Kidney (tissue), 22 donors: Measurements from ENCODE around the gene NOS2. TPM values are rescaled to one million over a fixed set of nuclear protein-coding genes. Genes with fewer than 3 reads are reported as not detected.
"Not testable (repeated sequence)": the region's sequence is repeated elsewhere in the genome, so short reads cannot be mapped to it uniquely, and the experiment has no call there.

ENCODE experiments used
- DNase-seq, 5 donors: peaks; one replicate each; pipeline ENCODE4 v3.0.0-alpha.2; 2013 to 2020
- FAIRE-seq: peaks from 2 replicates; lab custom pipeline; 2012; peaks lifted over from hg19 to GRCh38; lab: Jason Lieb, UNC
- H3K27ac ChIP-seq, 2 donors: one replicate each; pipeline ENCODE4 v1.7.0; 2013; ENCODE audit warnings: low read depth in 2 of 2, low read length in 2 of 2, inconsistent platforms in 1 of 2
- H3K27me3 ChIP-seq: one replicate; pipeline ENCODE4 v1.7.1; 2013; ENCODE audit warnings: low read length, inconsistent platforms; ENCODE audit not compliant: control insufficient read depth, insufficient read depth
- H3K36me3 ChIP-seq, 3 donors: one replicate each; pipeline versions ENCODE4 v1.7.0 to v1.7.1; 2013; ENCODE audit warnings: low read length in 3 of 3, control low read depth in 1 of 3, inconsistent platforms in 1 of 3; ENCODE audit not compliant: insufficient read depth in 3 of 3, control insufficient read depth in 2 of 3
- H3K4me1 ChIP-seq, 3 donors: one replicate each; pipeline versions ENCODE4 v1.7.0 to v1.7.1; 2013; ENCODE audit warnings: low read length in 3 of 3, inconsistent platforms in 1 of 3, low read depth in 1 of 3; ENCODE audit not compliant: control insufficient read depth in 2 of 3, insufficient read depth in 2 of 3
- H3K4me3 ChIP-seq, 3 donors: one replicate each; pipeline versions ENCODE4 v1.7.0 to v1.8.1; 2013; ENCODE audit warnings: low read length in 3 of 3, control low read depth in 1 of 3, inconsistent platforms in 1 of 3
- H3K9ac ChIP-seq, 3 donors: one replicate each; pipeline versions ENCODE4 v1.7.0 to v1.7.1; 2013; ENCODE audit warnings: low read length in 3 of 3, control low read depth in 1 of 3, inconsistent platforms in 1 of 3
- H3K9me3 ChIP-seq, 3 donors: one replicate each; pipeline versions ENCODE4 v1.7.0 to v1.7.1; 2013; ENCODE audit warnings: low read length in 3 of 3, control low read depth in 1 of 3, inconsistent platforms in 1 of 3; ENCODE audit not compliant: control insufficient read depth in 2 of 3, insufficient read depth in 1 of 3
- intact Hi-C: fragments of 100-400 bp; cut with DNase I; formaldehyde crosslinking; loops from one replicate; pipeline ENCODE4 v1.11.1; 2022
- long read RNA-seq, 10 donors: library from polyadenylated mRNA in 1 of 10; unstranded in 1 of 10; transcript quantifications; one replicate each; pipeline ENCODE4 v2.0.0 and lab custom pipeline, GENCODE V29; 2021 to 2026
- polyA plus RNA-seq: library from polyadenylated mRNA; stranded (reverse); fragments of 350-450 nt; fragmentation: Illumina TruSeq; extraction: RNeasy Lipid Tissue Mini Kit (QIAGEN cat#74804); gene quantifications from one replicate; pipeline ENCODE4 v1.2.3, GENCODE V29; 2014; ENCODE audit warnings: low read depth, low replicate concordance; ENCODE audit not compliant: insufficient read depth
- total RNA-seq: library from RNA; stranded (reverse); fragmentation: NEBNext Ultra II Directional; extraction: Animal tissue kit (Norgen Biotek cat#: 25700); gene quantifications from one replicate; pipeline ENCODE4 v1.2.1, GENCODE V29; 2021
- TF ChIP-seq, protein P1 (sequence below): IDR thresholded peaks from 3 replicates; pipeline ENCODE4 v1.5.1; 2012; ENCODE audit warnings: mild to moderate bottlenecking, moderate library complexity, borderline replicate concordance; ENCODE audit not compliant: insufficient read depth; ENCODE audit errors: extremely low read depth
- donor health status: control.
- donor health status: control.
- donor health status: control.
- donor health status: control.
- donor health status: control.
- donor health status: DM: yes; HTN: yes; CAD: no.
- donor health status: Normal renal cell carcinoma (clear cell type).

Gene NOS2
- total RNA-seq (0.57 TPM), polyA plus RNA-seq (0.37 TPM)
- long read RNA-seq, donor 1: 0 reads
- long read RNA-seq, donor 2: 0 reads
- long read RNA-seq, donor 3: 0 reads
- long read RNA-seq, donor 4: 0 reads
- long read RNA-seq, donor 5: 0 reads
- long read RNA-seq, donor 6: 0 reads
- long read RNA-seq, donor 7: 0 reads
- long read RNA-seq, donor 8: 0 reads
- long read RNA-seq, donor 9: 0 reads
- long read RNA-seq, donor 10: 0 reads

DNA sequence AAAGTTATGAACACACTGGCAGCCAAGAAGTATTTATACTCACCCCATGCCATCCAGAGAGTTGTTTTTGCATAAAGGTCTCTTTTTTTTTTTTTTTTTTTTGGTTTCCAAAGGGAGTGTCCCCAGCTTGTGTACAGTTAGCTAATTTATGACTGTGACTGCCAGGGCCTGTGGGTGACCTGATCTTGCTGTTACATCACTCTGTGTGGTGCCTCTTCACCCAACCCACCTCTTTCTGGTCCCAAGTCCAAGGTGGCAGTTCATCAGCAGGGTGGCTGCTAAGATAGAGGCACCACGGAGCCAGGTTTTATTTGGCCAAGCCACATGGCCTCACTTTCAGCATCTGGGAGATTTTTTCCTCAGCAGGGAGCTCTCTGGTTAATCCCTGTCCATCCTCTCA lies at the start of gene NOS2:
NOS2 (minus strand) TSS at position 8 of the 400 bp plus-strand sequence. CDS start 1,720 bp downstream, outside the sequence.
- Histone ChIP-seq H3K36me3 (no peaks in the 10 kb centered on the region), H3K9me3 (no peaks in the 10 kb centered on the region), H3K27me3 (no peaks in the 10 kb centered on the region), H3K27ac (no peak within 1 kb of the TSS), H3K4me3 (no peak within 1 kb of the TSS), H3K9ac (no peak within 1 kb of the TSS), H3K4me1 (no peaks in the 10 kb centered on the region)
- no peak for FAIRE-seq
- intact Hi-C loops: loop anchor here (10.0 kb wide), 1 partner anchor 74 kb away; no protein-coding TSS in a partner anchor
- TF ChIP-seq, protein P1, sequence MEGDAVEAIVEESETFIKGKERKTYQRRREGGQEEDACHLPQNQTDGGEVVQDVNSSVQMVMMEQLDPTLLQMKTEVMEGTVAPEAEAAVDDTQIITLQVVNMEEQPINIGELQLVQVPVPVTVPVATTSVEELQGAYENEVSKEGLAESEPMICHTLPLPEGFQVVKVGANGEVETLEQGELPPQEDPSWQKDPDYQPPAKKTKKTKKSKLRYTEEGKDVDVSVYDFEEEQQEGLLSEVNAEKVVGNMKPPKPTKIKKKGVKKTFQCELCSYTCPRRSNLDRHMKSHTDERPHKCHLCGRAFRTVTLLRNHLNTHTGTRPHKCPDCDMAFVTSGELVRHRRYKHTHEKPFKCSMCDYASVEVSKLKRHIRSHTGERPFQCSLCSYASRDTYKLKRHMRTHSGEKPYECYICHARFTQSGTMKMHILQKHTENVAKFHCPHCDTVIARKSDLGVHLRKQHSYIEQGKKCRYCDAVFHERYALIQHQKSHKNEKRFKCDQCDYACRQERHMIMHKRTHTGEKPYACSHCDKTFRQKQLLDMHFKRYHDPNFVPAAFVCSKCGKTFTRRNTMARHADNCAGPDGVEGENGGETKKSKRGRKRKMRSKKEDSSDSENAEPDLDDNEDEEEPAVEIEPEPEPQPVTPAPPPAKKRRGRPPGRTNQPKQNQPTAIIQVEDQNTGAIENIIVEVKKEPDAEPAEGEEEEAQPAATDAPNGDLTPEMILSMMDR: no peak
- DNase-seq: no peak

DNA sequence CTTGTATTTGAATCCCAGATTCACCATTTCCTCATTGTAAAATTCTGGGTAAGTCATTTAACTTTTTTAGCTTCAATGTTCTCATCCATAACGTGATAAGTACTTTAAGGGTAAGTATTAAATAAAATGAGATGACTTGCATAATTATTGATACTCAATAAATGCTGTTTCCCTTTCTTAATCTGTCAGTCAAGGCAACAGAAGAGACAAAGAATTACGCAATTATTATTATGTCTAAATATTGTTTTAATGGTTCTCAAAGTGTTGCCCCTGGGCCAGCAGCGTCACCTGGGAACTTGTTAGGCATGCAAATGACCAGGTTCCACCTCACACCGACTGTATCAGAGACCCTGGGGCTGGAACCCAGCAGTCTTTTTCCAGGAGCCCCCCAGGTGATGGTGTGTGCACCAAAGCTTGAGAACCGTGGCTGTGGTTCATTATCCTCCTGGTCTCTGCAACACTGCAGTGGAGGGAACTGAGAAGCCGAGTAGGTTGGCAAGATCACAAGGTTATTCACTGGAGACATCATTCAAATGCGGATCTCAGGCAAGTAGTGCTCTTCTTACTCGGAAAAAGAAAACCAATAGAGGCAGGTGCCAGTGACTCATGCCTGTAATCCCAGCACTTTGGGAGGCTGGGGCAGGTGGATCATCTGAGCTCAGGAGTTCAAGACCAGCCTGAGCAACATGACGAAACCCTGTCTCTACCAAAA lies 49.3 kb upstream of the NOS2 start:
- intact Hi-C loops: no loop called here
- TF ChIP-seq, protein P1: no peak
- H3K9ac ChIP-seq: no peak overlapping the region
- no peaks in the 10 kb centered on the region for H3K27me3 ChIP-seq
- FAIRE-seq: no peak
- H3K36me3 ChIP-seq: no peaks in the 10 kb centered on the region
- no peak for DNase-seq
- H3K27ac ChIP-seq: no peak overlapping the region
- H3K9me3 ChIP-seq: no peaks in the 10 kb centered on the region
- no peak overlapping the region for H3K4me3 ChIP-seq
- no peaks in the 10 kb centered on the region for H3K4me1 ChIP-seq

DNA sequence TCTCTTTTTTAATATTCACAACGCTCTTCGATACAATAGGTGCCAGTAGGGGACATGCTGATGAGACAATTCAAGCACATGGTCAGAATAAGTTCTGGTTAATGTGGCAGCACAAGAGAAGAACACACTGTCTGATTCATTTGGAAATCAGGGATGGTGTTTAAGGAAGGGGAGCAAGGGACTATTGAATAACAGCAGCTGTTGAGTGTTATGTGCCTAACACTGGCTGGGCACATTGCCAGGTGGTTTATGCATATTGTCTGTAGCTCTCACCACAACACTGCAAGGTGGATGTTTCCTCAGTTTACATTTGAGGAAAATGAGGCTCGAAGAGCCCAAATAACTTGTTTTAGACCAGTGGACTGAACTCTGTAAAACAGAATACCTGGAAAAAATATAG lies 48.6 kb upstream of the NOS2 start:
- no peaks in the 10 kb centered on the region for H3K9me3 ChIP-seq
- DNase-seq: no peak
- TF ChIP-seq, protein P1: no peak
- FAIRE-seq: no peak
- no peaks in the 10 kb centered on the region for H3K27me3 ChIP-seq
- H3K9ac ChIP-seq: no peak overlapping the region
- no peaks in the 10 kb centered on the region for H3K4me1 ChIP-seq
- H3K27ac ChIP-seq: no peak overlapping the region
- intact Hi-C loops: no loop called here
- H3K4me3 ChIP-seq: no peak overlapping the region
- no peaks in the 10 kb centered on the region for H3K36me3 ChIP-seq

DNA sequence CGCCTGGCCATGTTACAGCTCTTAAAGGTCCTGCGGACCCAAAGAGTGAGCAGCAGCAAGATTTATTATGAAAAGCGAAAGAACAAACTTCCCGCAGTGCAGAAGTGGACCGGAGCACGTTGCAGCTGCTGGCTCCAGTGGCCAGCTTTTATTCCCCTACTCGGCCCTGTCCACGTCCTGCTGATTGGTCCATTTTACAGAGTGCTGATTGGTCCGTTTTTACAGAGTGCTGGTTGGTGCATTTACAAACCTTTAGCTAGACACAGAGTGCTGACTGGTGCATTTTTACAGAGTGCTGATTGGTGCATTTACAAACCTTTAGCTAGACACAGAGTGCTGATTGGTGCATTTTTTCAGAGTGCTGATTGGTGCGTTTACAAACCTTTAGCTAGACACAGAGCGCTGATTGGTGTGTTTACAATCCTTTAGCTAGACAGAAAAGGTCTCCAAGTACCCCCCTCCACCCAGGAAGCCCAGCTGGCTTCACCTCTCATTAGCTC lies 46.5 kb upstream of the NOS2 start:
- H3K9me3 ChIP-seq, H3K4me3 ChIP-seq, H3K27ac ChIP-seq, intact Hi-C loops, H3K9ac ChIP-seq, H3K36me3 ChIP-seq, H3K4me1 ChIP-seq, FAIRE-seq, H3K27me3 ChIP-seq, DNase-seq: not testable (repeated sequence)
